Measurements from ENCODE around the gene WDR35. TPM values are rescaled to one million over a fixed set of nuclear protein-coding genes. Genes with fewer than 3 reads are reported as not detected.
A peak's percentile ranks its signal among the peaks of the same experiment; 100 is the strongest.

The WDR35 gene
- total RNA-seq, 1 donor from 2014 or later, result 13.5 TPM

GRCh38 chr2:19991895-19992294 is 2.0 kb upstream of the WDR35 start:
- H3K4me1 Mint-ChIP-seq, result peaks cover 32% of the 10 kb centered on the region
- H3K36me3 Mint-ChIP-seq, result peaks cover 3% of the 10 kb centered on the region
- TF ChIP-seq CTCF (IDR thresholded peaks at IDR 0.05; ENCODE audit: unreplicated experiment), result no peak
- no peak overlapping the region for H3K27ac Mint-ChIP-seq
- H3K4me3 Mint-ChIP-seq, result no peak overlapping the region
- no peak for DNase-seq (ENCODE audit: low spot score in 2 of 2, unreplicated experiment in 2 of 2)
- H3K9me3 Mint-ChIP-seq, result no peaks in the 10 kb centered on the region
- H3K27me3 Mint-ChIP-seq (ENCODE audit: low read depth), result no peaks in the 10 kb centered on the region

- DNase-seq (ENCODE audit: low spot score in 2 of 2, unreplicated experiment in 2 of 2), result no peak
- no peak for TF ChIP-seq CTCF (IDR thresholded peaks at IDR 0.05; ENCODE audit: unreplicated experiment)
- peak overlapping the region; percentile 85 for H3K27ac Mint-ChIP-seq
- H3K9me3 Mint-ChIP-seq, result no peaks in the 10 kb centered on the region
- peaks cover 10% of the 10 kb centered on the region for H3K36me3 Mint-ChIP-seq
- H3K27me3 Mint-ChIP-seq (ENCODE audit: low read depth), result no peaks in the 10 kb centered on the region
- peaks cover 32% of the 10 kb centered on the region for H3K4me1 Mint-ChIP-seq
- H3K4me3 Mint-ChIP-seq, result peak overlapping the region; percentile 89
Observed at GRCh38 chr2:19990416-19990728, 467 bp upstream of the WDR35 start.

- H3K9me3 Mint-ChIP-seq, result no peaks in the 10 kb centered on the region
- peak overlapping the region; percentile 85 for H3K27ac Mint-ChIP-seq
- H3K4me3 Mint-ChIP-seq, result peak overlapping the region; percentile 89
- peaks cover 12% of the 10 kb centered on the region for H3K36me3 Mint-ChIP-seq
- peaks cover 32% of the 10 kb centered on the region for H3K4me1 Mint-ChIP-seq
- TF ChIP-seq CTCF (IDR thresholded peaks at IDR 0.05; ENCODE audit: unreplicated experiment), result no peak
- no peaks in the 10 kb centered on the region for H3K27me3 Mint-ChIP-seq (ENCODE audit: low read depth)
- DNase-seq (ENCODE audit: low spot score in 2 of 2, unreplicated experiment in 2 of 2), result no peak
Observed at GRCh38 chr2:19989342-19989666, 601 bp downstream of the WDR35 start.

- H3K27ac Mint-ChIP-seq, result no peak overlapping the region
- peaks cover 32% of the 10 kb centered on the region for H3K4me1 Mint-ChIP-seq
Observed at GRCh38 chr2:19988600-19988999, 1.3 kb downstream of the WDR35 start.

GRCh38 chr2:19987936-19988335 is 2.0 kb downstream of the WDR35 start:
- peaks cover 13% of the 10 kb centered on the region for H3K36me3 Mint-ChIP-seq
- TF ChIP-seq CTCF (IDR thresholded peaks at IDR 0.05; ENCODE audit: unreplicated experiment), result no peak
- H3K4me3 Mint-ChIP-seq, result no peak overlapping the region
- no peaks in the 10 kb centered on the region for H3K27me3 Mint-ChIP-seq (ENCODE audit: low read depth)
- no peak for DNase-seq (ENCODE audit: low spot score in 2 of 2, unreplicated experiment in 2 of 2)
- peaks cover 32% of the 10 kb centered on the region for H3K4me1 Mint-ChIP-seq
- no peak overlapping the region for H3K27ac Mint-ChIP-seq
- no peaks in the 10 kb centered on the region for H3K9me3 Mint-ChIP-seq

More at GRCh38 chr2:19988600-19988999, 1.3 kb downstream of the WDR35 start:
- TF ChIP-seq CTCF (IDR thresholded peaks at IDR 0.05; ENCODE audit: unreplicated experiment), result no peak
- DNase-seq (ENCODE audit: low spot score in 2 of 2, unreplicated experiment in 2 of 2), result no peak
- H3K4me3 Mint-ChIP-seq, result peak overlapping the region; percentile 89
- H3K27me3 Mint-ChIP-seq (ENCODE audit: low read depth), result no peaks in the 10 kb centered on the region
- no peaks in the 10 kb centered on the region for H3K9me3 Mint-ChIP-seq
- peaks cover 13% of the 10 kb centered on the region for H3K36me3 Mint-ChIP-seq

GRCh38 chr2:19982268-19982667 is 7.6 kb downstream of the WDR35 start:
- H3K36me3 Mint-ChIP-seq, result peaks cover 21% of the 10 kb centered on the region
- no peaks in the 10 kb centered on the region for H3K9me3 Mint-ChIP-seq
- H3K27ac Mint-ChIP-seq, result no peak overlapping the region
- peaks cover 5% of the 10 kb centered on the region for H3K4me1 Mint-ChIP-seq
- DNase-seq (ENCODE audit: low spot score in 2 of 2, unreplicated experiment in 2 of 2), result no peak
- H3K4me3 Mint-ChIP-seq, result no peak overlapping the region
- H3K27me3 Mint-ChIP-seq (ENCODE audit: low read depth), result no peaks in the 10 kb centered on the region
- no peak for TF ChIP-seq CTCF (IDR thresholded peaks at IDR 0.05; ENCODE audit: unreplicated experiment)
